ENCODE results near the gene BLOC1S5. TPM values are rescaled to one million over a fixed set of nuclear protein-coding genes. Genes with fewer than 3 reads are reported as not detected.

The BLOC1S5 gene
- total RNA-seq, 1 donor from 2014 or later = 8.3 TPM

DNA sequence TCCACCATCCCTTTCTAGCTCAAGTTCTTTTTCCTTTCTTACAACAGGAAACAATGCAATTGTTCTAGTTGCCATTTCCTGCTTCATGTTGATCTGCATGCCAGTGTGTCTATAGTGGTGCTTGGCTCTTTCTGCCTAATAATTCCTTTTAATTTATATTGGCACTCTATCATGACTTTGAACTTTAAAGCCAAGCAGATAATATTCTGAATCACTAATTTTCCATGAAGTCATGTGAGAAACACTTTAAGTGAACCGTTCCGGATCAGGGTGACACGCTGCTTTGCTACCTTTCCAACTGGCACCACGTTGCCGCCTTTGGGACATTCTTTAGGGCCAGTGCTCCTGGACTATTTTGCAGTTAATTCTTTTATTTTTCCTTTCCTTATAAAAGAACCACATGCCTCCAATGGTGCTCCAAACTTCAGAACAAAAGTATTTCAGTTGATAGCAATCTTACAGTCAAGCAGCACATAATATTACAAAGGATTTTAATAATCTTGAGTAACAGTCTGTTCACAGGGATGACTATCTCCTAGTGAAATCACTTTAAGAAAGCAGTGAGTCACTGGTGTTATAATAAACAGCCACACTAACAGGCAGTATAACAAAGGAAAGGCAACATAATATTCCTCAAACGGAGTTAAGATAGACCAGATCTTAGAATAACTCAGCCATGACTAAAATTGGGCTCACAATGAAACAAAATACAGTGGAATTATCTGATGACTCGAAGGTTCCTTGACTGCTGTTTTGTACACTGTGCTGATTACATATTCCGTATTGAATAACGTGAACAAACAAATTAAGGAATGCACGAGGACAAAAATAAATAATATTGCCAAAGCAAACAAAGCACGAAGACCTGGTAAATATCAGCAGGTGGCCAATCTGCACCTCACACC is 19.0 kb upstream of the BLOC1S5 start:
- TF ChIP-seq, protein P1, sequence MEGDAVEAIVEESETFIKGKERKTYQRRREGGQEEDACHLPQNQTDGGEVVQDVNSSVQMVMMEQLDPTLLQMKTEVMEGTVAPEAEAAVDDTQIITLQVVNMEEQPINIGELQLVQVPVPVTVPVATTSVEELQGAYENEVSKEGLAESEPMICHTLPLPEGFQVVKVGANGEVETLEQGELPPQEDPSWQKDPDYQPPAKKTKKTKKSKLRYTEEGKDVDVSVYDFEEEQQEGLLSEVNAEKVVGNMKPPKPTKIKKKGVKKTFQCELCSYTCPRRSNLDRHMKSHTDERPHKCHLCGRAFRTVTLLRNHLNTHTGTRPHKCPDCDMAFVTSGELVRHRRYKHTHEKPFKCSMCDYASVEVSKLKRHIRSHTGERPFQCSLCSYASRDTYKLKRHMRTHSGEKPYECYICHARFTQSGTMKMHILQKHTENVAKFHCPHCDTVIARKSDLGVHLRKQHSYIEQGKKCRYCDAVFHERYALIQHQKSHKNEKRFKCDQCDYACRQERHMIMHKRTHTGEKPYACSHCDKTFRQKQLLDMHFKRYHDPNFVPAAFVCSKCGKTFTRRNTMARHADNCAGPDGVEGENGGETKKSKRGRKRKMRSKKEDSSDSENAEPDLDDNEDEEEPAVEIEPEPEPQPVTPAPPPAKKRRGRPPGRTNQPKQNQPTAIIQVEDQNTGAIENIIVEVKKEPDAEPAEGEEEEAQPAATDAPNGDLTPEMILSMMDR (IDR thresholded peaks at IDR 0.05; ENCODE audit: partially characterized antibody, unreplicated experiment) = no peak
- no peak overlapping the region for H3K4me3 Mint-ChIP-seq (ENCODE audit: unreplicated experiment)

DNA sequence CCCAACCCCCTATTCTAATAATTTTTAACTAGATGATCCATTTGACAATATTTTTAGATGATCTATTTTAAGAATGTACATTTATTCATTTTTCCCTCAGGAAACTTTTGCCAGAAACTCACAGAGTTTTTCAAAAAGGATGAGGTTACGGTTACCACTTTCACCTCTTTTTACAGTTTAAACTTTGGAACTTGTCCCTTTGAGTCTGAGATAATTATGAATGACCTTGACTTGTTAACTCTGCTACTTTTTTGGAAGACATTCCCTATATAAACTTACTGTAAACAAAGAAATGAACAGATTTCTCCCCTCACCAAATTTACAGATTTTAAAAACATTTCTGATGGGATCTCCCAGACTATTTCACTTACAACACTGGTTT is 18.4 kb upstream of the BLOC1S5 start:
- TF ChIP-seq, protein P1 (IDR thresholded peaks at IDR 0.05; ENCODE audit: partially characterized antibody, unreplicated experiment) = no peak
- no peak overlapping the region for H3K27ac Mint-ChIP-seq (ENCODE audit: unreplicated experiment)
- no peaks in the 10 kb centered on the region for H3K27me3 Mint-ChIP-seq (ENCODE audit: unreplicated experiment)
- H3K4me1 Mint-ChIP-seq (ENCODE audit: low read depth, unreplicated experiment) = no peaks in the 10 kb centered on the region
- H3K9me3 Mint-ChIP-seq (ENCODE audit: unreplicated experiment) = no peaks in the 10 kb centered on the region
- H3K4me3 Mint-ChIP-seq (ENCODE audit: unreplicated experiment) = no peak overlapping the region
- H3K36me3 Mint-ChIP-seq (ENCODE audit: unreplicated experiment) = peaks cover 6% of the 10 kb centered on the region
- DNase-seq = no peak

More for the DNA sequence above, 19.0 kb upstream of the BLOC1S5 start:
- Mint-ChIP-seq H3K9me3 (ENCODE audit: unreplicated experiment) (peaks cover 5% of the 10 kb centered on the region), H3K27me3 (ENCODE audit: unreplicated experiment) (no peaks in the 10 kb centered on the region), H3K27ac (ENCODE audit: unreplicated experiment) (no peak overlapping the region), H3K36me3 (ENCODE audit: unreplicated experiment) (peaks cover 13% of the 10 kb centered on the region), H3K4me1 (ENCODE audit: low read depth, unreplicated experiment) (no peaks in the 10 kb centered on the region)
- DNase-seq = no peak

DNA sequence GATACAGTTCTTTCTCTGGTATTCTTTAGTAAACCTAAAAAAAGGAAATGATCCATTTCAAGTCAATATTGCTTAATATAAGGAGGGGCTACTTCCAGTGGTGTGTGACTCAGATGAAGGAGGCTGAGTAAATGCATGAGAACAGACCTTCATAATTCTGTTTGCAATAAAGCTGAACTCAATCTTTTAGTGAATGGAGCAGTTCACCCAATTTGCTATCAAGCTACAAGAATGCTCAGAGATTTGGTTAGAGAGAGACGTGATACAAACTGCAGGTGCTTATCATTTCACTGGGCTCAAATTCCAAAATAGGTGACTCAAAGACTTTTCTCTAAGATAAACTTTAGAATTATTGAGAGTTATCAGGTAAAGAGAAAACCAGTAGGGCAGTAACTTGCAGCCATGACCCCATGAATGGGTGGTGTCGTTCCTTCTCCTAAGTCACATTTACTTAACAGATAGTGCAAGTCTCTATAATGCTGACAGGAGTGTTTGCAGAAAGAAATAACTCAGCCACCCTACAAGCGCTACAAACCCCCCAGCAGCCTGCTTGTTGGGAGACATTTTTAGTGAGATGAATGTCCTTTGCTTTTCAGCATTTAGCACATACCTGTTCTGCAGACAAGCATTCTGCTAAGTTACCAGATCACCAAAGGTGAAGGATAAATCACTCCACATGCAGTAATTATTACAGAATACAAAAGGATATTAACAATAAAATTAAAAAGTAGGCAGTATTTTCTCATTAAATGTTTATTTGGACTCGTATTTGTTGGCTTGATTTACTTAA is 16.4 kb upstream of the BLOC1S5 start:
- no peak for DNase-seq
- no peaks in the 10 kb centered on the region for H3K27me3 Mint-ChIP-seq (ENCODE audit: unreplicated experiment)
- H3K4me3 Mint-ChIP-seq (ENCODE audit: unreplicated experiment) = no peak overlapping the region
- no peaks in the 10 kb centered on the region for H3K9me3 Mint-ChIP-seq (ENCODE audit: unreplicated experiment)
- H3K36me3 Mint-ChIP-seq (ENCODE audit: unreplicated experiment) = no peaks in the 10 kb centered on the region
- no peaks in the 10 kb centered on the region for H3K4me1 Mint-ChIP-seq (ENCODE audit: low read depth, unreplicated experiment)
- H3K27ac Mint-ChIP-seq (ENCODE audit: unreplicated experiment) = no peak overlapping the region
- TF ChIP-seq, protein P1 (IDR thresholded peaks at IDR 0.05; ENCODE audit: partially characterized antibody, unreplicated experiment) = no peak

DNA sequence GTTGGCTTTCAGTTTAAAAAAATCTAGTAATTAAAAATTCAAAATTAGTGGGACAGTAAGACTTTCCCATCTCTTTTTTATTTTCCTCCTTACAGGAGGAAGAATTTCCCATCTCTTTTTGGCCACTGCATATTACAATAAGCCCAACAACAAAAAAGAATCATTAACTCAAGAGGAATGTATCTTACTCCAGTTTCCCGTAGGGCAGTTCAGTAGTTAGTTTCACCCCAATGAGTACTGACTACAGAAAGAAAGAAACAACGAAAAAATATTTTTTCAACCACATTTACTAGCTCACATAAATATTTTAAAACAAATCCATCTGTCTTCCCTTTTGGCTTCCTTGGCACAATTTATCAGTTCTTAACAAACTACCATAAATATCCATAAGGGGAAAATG is 14.9 kb upstream of the BLOC1S5 start:
- Mint-ChIP-seq H3K4me1 (ENCODE audit: low read depth, unreplicated experiment) (no peaks in the 10 kb centered on the region), H3K27ac (ENCODE audit: unreplicated experiment) (no peak overlapping the region), H3K9me3 (ENCODE audit: unreplicated experiment) (no peaks in the 10 kb centered on the region), H3K36me3 (ENCODE audit: unreplicated experiment) (no peaks in the 10 kb centered on the region), H3K27me3 (ENCODE audit: unreplicated experiment) (no peaks in the 10 kb centered on the region), H3K4me3 (ENCODE audit: unreplicated experiment) (no peak overlapping the region)
- TF ChIP-seq, protein P1 (IDR thresholded peaks at IDR 0.05; ENCODE audit: partially characterized antibody, unreplicated experiment) = no peak
- DNase-seq = no peak
